Tibial nerve (tissue), 4 donors: ENCODE measurements around the gene RAPH1. TPM values are rescaled to one million over a fixed set of nuclear protein-coding genes. Genes with fewer than 3 reads are reported as not detected.

ENCODE experiments used
- DNase-seq, 2 donors: peaks; one replicate each; pipeline ENCODE4 v3.0.0-alpha.2; 2019; ENCODE audit warnings: low spot score in 2 of 2
- H3K27ac ChIP-seq, 4 donors: fragments of 200-600 bp; sonication (generic) in 3 of 4; one replicate each; pipeline ENCODE4 v1.5.1; 2017 to 2019; ENCODE audit warnings: mild to moderate bottlenecking in 1 of 4
- H3K27me3 ChIP-seq, 2 donors: fragments of 200-600 bp; sonication (generic) in 1 of 2; one replicate each; pipeline versions ENCODE4 v1.5.1 to v1.6.0; 2017 to 2019
- H3K36me3 ChIP-seq, 3 donors: fragments of 200-600 bp; sonication (generic); one replicate each; pipeline ENCODE4 v1.5.1; 2018 to 2019
- H3K4me1 ChIP-seq, 4 donors: fragments of 200-600 bp; sonication (generic) in 3 of 4; one replicate each; pipeline ENCODE4 v1.5.1; 2017 to 2019
- H3K4me3 ChIP-seq, 4 donors: fragments of 200-600 bp; sonication (generic) in 3 of 4; one replicate each; pipeline ENCODE4 v1.5.1; 2017 to 2019; ENCODE audit warnings: mild to moderate bottlenecking in 1 of 4, moderate library complexity in 1 of 4
- H3K9me3 ChIP-seq, 4 donors: fragments of 200-600 bp; sonication (generic) in 3 of 4; one replicate each; pipeline ENCODE4 v1.5.1; 2017 to 2019
- EP300 ChIP-seq, 2 donors: sonication (generic); formaldehyde crosslinking; IDR thresholded peaks; one replicate each; pipeline ENCODE4 v1.6.1; 2017; ENCODE audit warnings: antibody characterized with exemption in 2 of 2, mild to moderate bottlenecking in 1 of 2
- POLR2A ChIP-seq, 2 donors: fragments of 450-650 bp; IDR thresholded peaks; one replicate each; pipeline ENCODE4 v1.6.1; 2017; ENCODE audit warnings: antibody characterized with exemption in 2 of 2, mild to moderate bottlenecking in 2 of 2, moderate library complexity in 2 of 2
- WGBS, 2 donors: methylation state at CpG; one replicate each; pipeline ENCODE4 v1.1.5; 2018; 5-methylcytosine and 5-hydroxymethylcytosine counted together
- total RNA-seq, 4 donors: library from RNA; depleted of rRNA; stranded (reverse); fragments of >200 nt; gene quantifications; one replicate each; pipeline ENCODE4 v1.1.0, GENCODE V29; 2016
- TF ChIP-seq, protein P1 (sequence below), 5 experiments: fragments of 200-600 bp in 3 of 5; fragments of 450-650 bp in 2 of 5; sonication (generic) in 3 of 5; IDR thresholded peaks; one replicate each; pipeline ENCODE4 v1.5.1; 2016 to 2019; ENCODE audit warnings: antibody characterized with exemption in 5 of 5, mild to moderate bottlenecking in 3 of 5, moderate library complexity in 2 of 5

The RAPH1 gene
- total RNA-seq, 4 donors from 2014 or later, result 35.4 to 60.0 (median 44.4) TPM

DNA sequence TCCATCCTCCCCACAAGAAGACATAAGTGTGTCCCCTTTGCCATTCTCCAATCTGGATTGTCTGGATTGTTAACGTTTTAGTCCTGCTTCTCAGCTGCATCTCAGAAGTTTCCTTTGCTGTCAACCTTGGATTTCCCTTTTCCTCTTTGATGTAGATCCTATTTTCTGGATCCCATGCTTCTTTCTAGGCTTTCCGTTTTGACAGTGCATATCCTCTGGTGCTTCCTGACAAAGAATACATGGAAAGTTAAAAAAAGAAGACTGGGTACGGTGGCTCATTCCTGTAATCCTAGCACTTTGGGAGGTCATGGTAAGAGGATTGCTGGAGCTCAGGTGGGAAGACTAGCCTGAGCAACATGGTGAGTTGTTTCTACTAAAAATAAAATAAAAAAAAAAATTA is 180.1 kb downstream of the RAPH1 start:
- WGBS, 2 donors, result 71 to 89% methylated on average over 3 of the region's 3 CpGs
- peaks cover 0 to 7% (median 0%) of the 10 kb centered on the region in 3 donors for H3K36me3 ChIP-seq

GRCh38 chr2:203352604-203353255 is 182.4 kb downstream of the RAPH1 start:
- Histone ChIP-seq H3K36me3 (peaks cover 0 to 14% (median 0%) of the 10 kb centered on the region in 3 donors), H3K4me3 (no peak overlapping the region), H3K9me3 (no peaks in the 10 kb centered on the region), H3K4me1 (no peaks in the 10 kb centered on the region), H3K27me3 (no peaks in the 10 kb centered on the region), H3K27ac (no peak overlapping the region)
- WGBS, 2 donors, result 90% methylated on average over 5 of the region's 5 CpGs
- DNase-seq, result no peak
- TF ChIP-seq EP300 (IDR thresholded peaks at IDR 0.05), result no peak
- TF ChIP-seq POLR2A (IDR thresholded peaks at IDR 0.05), result no peak
- TF ChIP-seq, protein P1, sequence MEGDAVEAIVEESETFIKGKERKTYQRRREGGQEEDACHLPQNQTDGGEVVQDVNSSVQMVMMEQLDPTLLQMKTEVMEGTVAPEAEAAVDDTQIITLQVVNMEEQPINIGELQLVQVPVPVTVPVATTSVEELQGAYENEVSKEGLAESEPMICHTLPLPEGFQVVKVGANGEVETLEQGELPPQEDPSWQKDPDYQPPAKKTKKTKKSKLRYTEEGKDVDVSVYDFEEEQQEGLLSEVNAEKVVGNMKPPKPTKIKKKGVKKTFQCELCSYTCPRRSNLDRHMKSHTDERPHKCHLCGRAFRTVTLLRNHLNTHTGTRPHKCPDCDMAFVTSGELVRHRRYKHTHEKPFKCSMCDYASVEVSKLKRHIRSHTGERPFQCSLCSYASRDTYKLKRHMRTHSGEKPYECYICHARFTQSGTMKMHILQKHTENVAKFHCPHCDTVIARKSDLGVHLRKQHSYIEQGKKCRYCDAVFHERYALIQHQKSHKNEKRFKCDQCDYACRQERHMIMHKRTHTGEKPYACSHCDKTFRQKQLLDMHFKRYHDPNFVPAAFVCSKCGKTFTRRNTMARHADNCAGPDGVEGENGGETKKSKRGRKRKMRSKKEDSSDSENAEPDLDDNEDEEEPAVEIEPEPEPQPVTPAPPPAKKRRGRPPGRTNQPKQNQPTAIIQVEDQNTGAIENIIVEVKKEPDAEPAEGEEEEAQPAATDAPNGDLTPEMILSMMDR (IDR thresholded peaks at IDR 0.05), result no peak

More for the DNA sequence above, 180.1 kb downstream of the RAPH1 start:
- Histone ChIP-seq H3K4me1 (no peaks in the 10 kb centered on the region), H3K27ac (no peak overlapping the region), H3K4me3 (no peak overlapping the region), H3K27me3 (no peaks in the 10 kb centered on the region), H3K9me3 (no peaks in the 10 kb centered on the region)
- no peak for TF ChIP-seq EP300 (IDR thresholded peaks at IDR 0.05)
- TF ChIP-seq, protein P1 (IDR thresholded peaks at IDR 0.05), result no peak
- TF ChIP-seq POLR2A (IDR thresholded peaks at IDR 0.05), result no peak
- no peak for DNase-seq

GRCh38 chr2:203347375-203347774 is 187.7 kb downstream of the RAPH1 start:
- no peak for DNase-seq
- H3K9me3 ChIP-seq, result no peaks in the 10 kb centered on the region
- no peaks in the 10 kb centered on the region for H3K27me3 ChIP-seq
- H3K27ac ChIP-seq, result no peak overlapping the region
- no peak for TF ChIP-seq POLR2A (IDR thresholded peaks at IDR 0.05)
- TF ChIP-seq, protein P1 (IDR thresholded peaks at IDR 0.05), result no peak
- TF ChIP-seq EP300 (IDR thresholded peaks at IDR 0.05), result no peak
- H3K4me3 ChIP-seq, result no peak overlapping the region
- no peaks in the 10 kb centered on the region for H3K4me1 ChIP-seq
- 81 to 85% methylated on average over 4 of the region's 4 CpGs for WGBS, 2 donors
- peaks cover 0 to 28% (median 0%) of the 10 kb centered on the region in 3 donors for H3K36me3 ChIP-seq

GRCh38 chr2:203346612-203347011 is 188.5 kb downstream of the RAPH1 start:
- Histone ChIP-seq H3K4me3 (no peak overlapping the region), H3K9me3 (no peaks in the 10 kb centered on the region), H3K4me1 (no peaks in the 10 kb centered on the region), H3K27ac (no peak overlapping the region), H3K36me3 (peaks cover 0 to 23% (median 0%) of the 10 kb centered on the region in 3 donors), H3K27me3 (no peaks in the 10 kb centered on the region)
- 92 to 97% methylated on average over 1 of the region's 1 CpG for WGBS, 2 donors
- TF ChIP-seq, protein P1 (IDR thresholded peaks at IDR 0.05), result no peak
- TF ChIP-seq POLR2A (IDR thresholded peaks at IDR 0.05), result no peak
- TF ChIP-seq EP300 (IDR thresholded peaks at IDR 0.05), result no peak
- DNase-seq, result no peak

GRCh38 chr2:203344667-203345066 is 190.4 kb downstream of the RAPH1 start:
- Histone ChIP-seq H3K27me3 (no peaks in the 10 kb centered on the region), H3K9me3 (no peaks in the 10 kb centered on the region), H3K4me3 (no peak overlapping the region), H3K36me3 (peaks cover 0 to 21% (median 0%) of the 10 kb centered on the region in 3 donors), H3K4me1 (peaks cover 0 to 13% (median 0%) of the 10 kb centered on the region in 4 donors), H3K27ac (no peak overlapping the region)
- no peak for DNase-seq
- TF ChIP-seq POLR2A (IDR thresholded peaks at IDR 0.05) (no peak), EP300 (IDR thresholded peaks at IDR 0.05) (no peak)
- TF ChIP-seq, protein P1 (IDR thresholded peaks at IDR 0.05), result no peak
- 91 to 98% methylated on average over 12 of the region's 12 CpGs for WGBS, 2 donors
